WTC11 (cell line): Measurements from ENCODE around the gene MEF2B. TPM values are rescaled to one million over a fixed set of nuclear protein-coding genes. Genes with fewer than 3 reads are reported as not detected.

Experiments
- ATAC-seq: fragments of 200-7000 bp; cut with Tn5 transposase; 2 replicates; pipeline ENCODE4 v1.10.0; 2021; ENCODE audit warnings: mild to moderate bottlenecking, moderate library complexity
- CTCF ChIA-PET: fragments of 300-600 bp; sonication (Branson Sonifier 250); formaldehyde crosslinking; loops from one replicate; lab custom pipeline; 2021; ENCODE audit warnings: antibody characterized with exemption; lab: Charles Lee
- POLR2A ChIA-PET: fragments of 350-600 bp; sonication (Branson Sonifier 250); formaldehyde crosslinking; loops from one replicate; lab custom pipeline; 2021; ENCODE audit warnings: antibody characterized with exemption; lab: Charles Lee
- DNase-seq: peaks from one replicate; pipeline ENCODE4 v3.0.0; 2021; ENCODE audit warnings: low spot score
- H3K27ac Mint-ChIP-seq: 2 replicates; pipeline ENCODE4 v1.8.0; 2021; ENCODE audit warnings: mixed read lengths
- H3K27me3 Mint-ChIP-seq: 2 replicates; pipeline ENCODE4 v1.8.0; 2021; ENCODE audit warnings: low read depth, mild to moderate bottlenecking, moderate library complexity, mixed read lengths
- H3K36me3 Mint-ChIP-seq: 2 replicates; pipeline ENCODE4 v1.8.0; 2021; ENCODE audit warnings: mixed read lengths
- H3K4me1 Mint-ChIP-seq: 2 replicates; pipeline ENCODE4 v1.8.0; 2022; ENCODE audit warnings: mixed read lengths
- H3K4me3 Mint-ChIP-seq: 2 replicates; pipeline ENCODE4 v1.8.0; 2021; ENCODE audit warnings: mild to moderate bottlenecking, moderate library complexity, mixed read lengths
- H3K9me3 Mint-ChIP-seq: 2 replicates; pipeline ENCODE4 v1.8.0; 2021; ENCODE audit warnings: mixed read lengths
- ARID4B ChIP-seq: sonication (generic); formaldehyde crosslinking; IDR thresholded peaks from 2 replicates; pipeline ENCODE4 v1.8.0; 2023; ENCODE audit warnings: missing genetic modification reagents, mild to moderate bottlenecking, borderline replicate concordance
- CDX4 ChIP-seq: fragments of 250-450 bp; sonication (Bioruptor Pico); IDR thresholded peaks from 2 replicates; pipeline ENCODE4 v1.9.0; 2021; ENCODE audit warnings: moderate library complexity, mild to moderate bottlenecking, inconsistent platforms, borderline replicate concordance
- CTCF ChIP-seq: fragments of 200-600 bp; IDR thresholded peaks from 2 replicates; pipeline ENCODE4 v1.8.0; 2022; ENCODE audit warnings: antibody characterized with exemption
- EMX1 ChIP-seq: fragments of 250-450 bp; sonication (Bioruptor Pico); IDR thresholded peaks from 2 replicates; pipeline ENCODE4 v1.8.0; 2021; ENCODE audit warnings: mild to moderate bottlenecking
- GRHL2 ChIP-seq: fragments of 250-450 bp; sonication (Bioruptor Pico); IDR thresholded peaks from 2 replicates; pipeline ENCODE4 v1.8.0; 2022; ENCODE audit warnings: mild to moderate bottlenecking, moderate library complexity; ENCODE audit not compliant: insufficient replicate concordance, severe bottlenecking
- IRF1 ChIP-seq: sonication (generic); formaldehyde crosslinking; IDR thresholded peaks from 2 replicates; pipeline ENCODE4 v1.8.0; 2023; ENCODE audit warnings: missing genetic modification reagents
- MLX ChIP-seq: sonication (generic); formaldehyde crosslinking; IDR thresholded peaks from 2 replicates; pipeline ENCODE4 v1.8.1; 2023; ENCODE audit warnings: mild to moderate bottlenecking, missing genetic modification reagents, moderate library complexity
- OVOL2 ChIP-seq: fragments of 250-450 bp; sonication (Bioruptor Pico); IDR thresholded peaks from 2 replicates; pipeline ENCODE4 v1.9.0; 2021; ENCODE audit warnings: mild to moderate bottlenecking, borderline replicate concordance
- SMAD3 ChIP-seq: sonication (generic); formaldehyde crosslinking; IDR thresholded peaks from 2 replicates; pipeline ENCODE4 v1.8.0; 2022; ENCODE audit warnings: missing genetic modification reagents, mild to moderate bottlenecking, borderline replicate concordance
- STAT6 ChIP-seq: sonication (generic); formaldehyde crosslinking; conservative IDR thresholded peaks from 2 replicates; pipeline ENCODE4 v1.8.1; 2023; ENCODE audit warnings: mild to moderate bottlenecking, low read depth, missing genetic modification reagents, moderate library complexity
- TEAD4 ChIP-seq: sonication (generic); formaldehyde crosslinking; IDR thresholded peaks from 2 replicates; pipeline ENCODE4 v1.8.0; 2022; ENCODE audit warnings: mild to moderate bottlenecking, missing genetic modification reagents
- USF2 ChIP-seq: sonication (generic); formaldehyde crosslinking; IDR thresholded peaks from 2 replicates; pipeline ENCODE4 v1.8.1; 2023; ENCODE audit warnings: mild to moderate bottlenecking, missing genetic modification reagents, moderate library complexity
- ZNF138 ChIP-seq: sonication (generic); formaldehyde crosslinking; conservative IDR thresholded peaks from 2 replicates; pipeline ENCODE4 v1.8.1; 2022; ENCODE audit warnings: mild to moderate bottlenecking, moderate library complexity, missing genetic modification reagents
- ZNF263 ChIP-seq: sonication (generic); formaldehyde crosslinking; IDR thresholded peaks from 2 replicates; pipeline ENCODE4 v1.8.1; 2022; ENCODE audit warnings: low read depth, mild to moderate bottlenecking, moderate library complexity, missing genetic modification reagents
- ZNF671 ChIP-seq: fragments of 250-450 bp; sonication (Bioruptor Pico); IDR thresholded peaks from 2 replicates; pipeline ENCODE4 v1.8.0; 2021; ENCODE audit warnings: mild to moderate bottlenecking
- total RNA-seq: library from RNA; stranded (reverse); gene quantifications from 3 replicates; pipeline ENCODE4 v1.2.3, GENCODE V29; 2021

MEF2B gene
- total RNA-seq, 1 experiment from 2014 or later, result 1.7 TPM

GRCh38 chr19:19193926-19194325, 23.9 kb upstream of the MEF2B start:
- Mint-ChIP-seq H3K36me3 (peaks cover 11% of the 10 kb centered on the region), H3K9me3 (no peaks in the 10 kb centered on the region), H3K4me1 (peaks cover 15% of the 10 kb centered on the region; the same call in 1 of the 2 replicates), H3K27me3 (no peaks in the 10 kb centered on the region)
- DNase-seq (no peak), ATAC-seq (no peak)
- POLR2A ChIA-PET, result interaction anchor here (0.6 kb wide), 1 partner anchor 1614 kb away, joined by 6 read pairs; no protein-coding TSS in a partner anchor
- TF ChIP-seq ZNF263 (CRISPR knock-in tag) (no peak), SMAD3 (CRISPR knock-in tag) (no peak), ARID4B (CRISPR knock-in tag) (no peak), OVOL2 (CRISPR knock-in tag) (no peak), CDX4 (CRISPR knock-in tag) (no peak), ZNF138 (CRISPR knock-in tag) (no peak), EMX1 (CRISPR knock-in tag) (no peak)
- TF ChIP-seq, all 79 proteins: peak for 0
- peak overlapping the region; percentile 96 for H3K4me3 Mint-ChIP-seq
- H3K27ac Mint-ChIP-seq, result no peak overlapping the region
- CTCF ChIA-PET, result interaction anchor here (1.1 to 2.5 kb wide), 3 partner anchors 21 to 274 kb away, joined by 3 to 12 read pairs (median 7); partner anchors contain the start of gene DDX49

GRCh38 chr19:19192910-19193423, 22.9 kb upstream of the MEF2B start:
- peaks cover 15% of the 10 kb centered on the region; the same call in 1 of the 2 replicates for H3K4me1 Mint-ChIP-seq
- CTCF ChIA-PET, result interaction anchor here (0.6 to 2.5 kb wide), 12 partner anchors 10 to 361 kb away, joined by 3 to 12 read pairs (median 4); partner anchors contain the start of genes DDX49, NCAN and NR2C2AP
- DNase-seq (no peak), ATAC-seq (no peak)
- peak overlapping the region; percentile 88 for H3K27ac Mint-ChIP-seq
- H3K36me3 Mint-ChIP-seq, result peaks cover 5% of the 10 kb centered on the region; the same call in 1 of the 2 replicates
- H3K9me3 Mint-ChIP-seq, result no peaks in the 10 kb centered on the region
- H3K4me3 Mint-ChIP-seq, result peak overlapping the region; percentile 96
- H3K27me3 Mint-ChIP-seq, result no peaks in the 10 kb centered on the region
- POLR2A ChIA-PET, result interaction anchor here (0.6 to 1.4 kb wide), 3 partner anchors 10 to 131 kb away, joined by 3 to 9 read pairs (median 4); partner anchors contain the start of gene NR2C2AP
- TF ChIP-seq ZNF671 (CRISPR knock-in tag), result no peak
- peak; percentile 68 for TF ChIP-seq USF2

- ATAC-seq (peak; percentile 93), DNase-seq (peak; percentile 100)
- ChIA-PET POLR2A (interaction anchor here (0.6 to 1.5 kb wide), 4 partner anchors 11 to 132 kb away, joined by 3 to 9 read pairs (median 6); partner anchors contain the start of gene NR2C2AP), CTCF (interaction anchor here (0.5 to 2.5 kb wide), 15 partner anchors 11 to 362 kb away, joined by 3 to 12 read pairs (median 3); partner anchors contain the start of genes DDX49, NCAN and NR2C2AP)
- Mint-ChIP-seq H3K4me1 (peaks cover 15% of the 10 kb centered on the region; the same call in 1 of the 2 replicates), H3K27ac (peak within 1 kb of the TSS; percentile 97), H3K4me3 (peak within 1 kb of the TSS; percentile 96), H3K9me3 (no peaks in the 10 kb centered on the region), H3K27me3 (no peaks in the 10 kb centered on the region), H3K36me3 (peaks cover 4% of the 10 kb centered on the region; the same call in 1 of the 2 replicates)
- TF ChIP-seq GRHL2, result no peak
- no peak for TF ChIP-seq STAT6 (CRISPR knock-in tag)
- no peak for TF ChIP-seq CTCF
- no peak for TF ChIP-seq MLX (CRISPR knock-in tag)
- 0 out of 2 replicates have a peak, but pooled peaks have one; percentile 70 for TF ChIP-seq IRF1 (CRISPR knock-in tag)
- no peak for TF ChIP-seq TEAD4 (CRISPR knock-in tag)
Measured at GRCh38 chr19:19192078-19192882, 22.2 kb upstream of the MEF2B start, which contains the start of the genes BORCS8 and RFXANK. Gene BORCS8, minus strand, starts transcription at chr19:19192152. Its CDS starts 35 bp downstream, at chr19:19192117. Gene RFXANK, plus strand, starts transcription at chr19:19192258. Its CDS starts 1,689 bp downstream, at chr19:19193947.
